Body of pancreas (tissue), 4 donors: ENCODE results near the gene FER.

Source experiments
- POLR2A ChIP-seq, 3 donors: fragments of 450-650 bp; IDR thresholded peaks; one replicate each; pipeline ENCODE4 v1.6.1; 2016; ENCODE audit warnings: antibody characterized with exemption in 3 of 3, mild to moderate bottlenecking in 2 of 3
- TF ChIP-seq, protein P1 (sequence below), 7 experiments: fragments of 450-650 bp in 4 of 7; fragments of 200-600 bp in 3 of 7; sonication (generic) in 3 of 7; IDR thresholded peaks; one replicate each; pipeline ENCODE4 v1.5.1; 2016 to 2019; ENCODE audit warnings: antibody characterized with exemption in 7 of 7

DNA sequence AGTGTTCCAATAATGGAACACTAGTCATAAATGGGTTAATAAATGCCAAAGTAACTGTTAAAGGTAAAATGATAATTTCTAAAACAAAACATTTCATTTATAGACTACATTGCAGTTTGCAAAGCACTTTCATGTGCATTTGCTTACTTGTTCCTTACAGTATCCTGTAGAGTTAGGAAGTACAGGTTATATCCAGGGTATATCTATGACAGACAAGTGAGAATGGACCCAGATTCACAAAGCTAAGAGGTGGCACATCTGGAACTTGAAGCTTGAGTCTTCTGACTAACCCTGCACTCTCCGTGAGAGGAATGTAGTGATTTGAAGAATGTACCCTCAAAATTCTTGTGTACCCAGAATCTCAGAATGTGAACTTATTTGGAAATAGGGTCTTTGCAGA, 121.4 kb downstream of the FER start:
- no peak for TF ChIP-seq POLR2A (IDR thresholded peaks at IDR 0.05)
- TF ChIP-seq, protein P1, sequence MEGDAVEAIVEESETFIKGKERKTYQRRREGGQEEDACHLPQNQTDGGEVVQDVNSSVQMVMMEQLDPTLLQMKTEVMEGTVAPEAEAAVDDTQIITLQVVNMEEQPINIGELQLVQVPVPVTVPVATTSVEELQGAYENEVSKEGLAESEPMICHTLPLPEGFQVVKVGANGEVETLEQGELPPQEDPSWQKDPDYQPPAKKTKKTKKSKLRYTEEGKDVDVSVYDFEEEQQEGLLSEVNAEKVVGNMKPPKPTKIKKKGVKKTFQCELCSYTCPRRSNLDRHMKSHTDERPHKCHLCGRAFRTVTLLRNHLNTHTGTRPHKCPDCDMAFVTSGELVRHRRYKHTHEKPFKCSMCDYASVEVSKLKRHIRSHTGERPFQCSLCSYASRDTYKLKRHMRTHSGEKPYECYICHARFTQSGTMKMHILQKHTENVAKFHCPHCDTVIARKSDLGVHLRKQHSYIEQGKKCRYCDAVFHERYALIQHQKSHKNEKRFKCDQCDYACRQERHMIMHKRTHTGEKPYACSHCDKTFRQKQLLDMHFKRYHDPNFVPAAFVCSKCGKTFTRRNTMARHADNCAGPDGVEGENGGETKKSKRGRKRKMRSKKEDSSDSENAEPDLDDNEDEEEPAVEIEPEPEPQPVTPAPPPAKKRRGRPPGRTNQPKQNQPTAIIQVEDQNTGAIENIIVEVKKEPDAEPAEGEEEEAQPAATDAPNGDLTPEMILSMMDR (IDR thresholded peaks at IDR 0.05) = no peak
